Lower leg skin (tissue), 3 donors: ENCODE results near the gene MLLT11.

ENCODE experiments used
- POLR2A ChIP-seq, 2 donors: fragments of 450-650 bp; IDR thresholded peaks; one replicate each; pipeline ENCODE4 v1.6.1; 2016 to 2017; ENCODE audit warnings: antibody characterized with exemption in 2 of 2, mild to moderate bottlenecking in 1 of 2, moderate library complexity in 1 of 2
- TF ChIP-seq, protein P1 (sequence below), 3 donors: fragments of 450-650 bp; IDR thresholded peaks; one replicate each; pipeline ENCODE4 v1.5.1; 2016; ENCODE audit warnings: antibody characterized with exemption in 3 of 3, mild to moderate bottlenecking in 3 of 3, moderate library complexity in 2 of 3

GRCh38 chr1:151069103-151069486 lies 8.9 kb downstream of the MLLT11 start:
- TF ChIP-seq, protein P1, sequence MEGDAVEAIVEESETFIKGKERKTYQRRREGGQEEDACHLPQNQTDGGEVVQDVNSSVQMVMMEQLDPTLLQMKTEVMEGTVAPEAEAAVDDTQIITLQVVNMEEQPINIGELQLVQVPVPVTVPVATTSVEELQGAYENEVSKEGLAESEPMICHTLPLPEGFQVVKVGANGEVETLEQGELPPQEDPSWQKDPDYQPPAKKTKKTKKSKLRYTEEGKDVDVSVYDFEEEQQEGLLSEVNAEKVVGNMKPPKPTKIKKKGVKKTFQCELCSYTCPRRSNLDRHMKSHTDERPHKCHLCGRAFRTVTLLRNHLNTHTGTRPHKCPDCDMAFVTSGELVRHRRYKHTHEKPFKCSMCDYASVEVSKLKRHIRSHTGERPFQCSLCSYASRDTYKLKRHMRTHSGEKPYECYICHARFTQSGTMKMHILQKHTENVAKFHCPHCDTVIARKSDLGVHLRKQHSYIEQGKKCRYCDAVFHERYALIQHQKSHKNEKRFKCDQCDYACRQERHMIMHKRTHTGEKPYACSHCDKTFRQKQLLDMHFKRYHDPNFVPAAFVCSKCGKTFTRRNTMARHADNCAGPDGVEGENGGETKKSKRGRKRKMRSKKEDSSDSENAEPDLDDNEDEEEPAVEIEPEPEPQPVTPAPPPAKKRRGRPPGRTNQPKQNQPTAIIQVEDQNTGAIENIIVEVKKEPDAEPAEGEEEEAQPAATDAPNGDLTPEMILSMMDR (IDR thresholded peaks at IDR 0.05) = no peak
- no peak for TF ChIP-seq POLR2A (IDR thresholded peaks at IDR 0.05)
